ENCODE data around the gene CORO1A.
"Not testable (repeated sequence)": the region's sequence is repeated elsewhere in the genome, so short reads cannot be mapped to it uniquely, and the experiment has no call there.

Gene CORO1A

GRCh38 chr16:30206252-30206651 lies 22.9 kb downstream of the CORO1A start:
- DNase-seq: not testable (repeated sequence)

- not testable (repeated sequence) for DNase-seq
Measured at GRCh38 chr16:30207063-30207704, 23.8 kb downstream of the CORO1A start.

GRCh38 chr16:30209032-30209431 lies 25.6 kb downstream of the CORO1A start:
- not testable (repeated sequence) for DNase-seq

- not testable (repeated sequence) for DNase-seq
Measured at GRCh38 chr16:30211414-30211813, 28.0 kb downstream of the CORO1A start.

- DNase-seq: not testable (repeated sequence)
Measured at GRCh38 chr16:30217082-30217481, 33.7 kb downstream of the CORO1A start.
